HG02981 (cell line): ENCODE data around the gene ITGA7.

Experiments
- ATAC-seq: cut with Tn5 transposase; IDR thresholded peaks from one replicate; pipeline ENCODE4 v1.9.1; 2021; ENCODE audit warnings: mild to moderate bottlenecking, moderate library complexity; ENCODE audit not compliant: unreplicated experiment

The ITGA7 gene

GRCh38 chr12:55702861-55703260 is 4.8 kb downstream of the ITGA7 start:
- no peak for ATAC-seq

DNA sequence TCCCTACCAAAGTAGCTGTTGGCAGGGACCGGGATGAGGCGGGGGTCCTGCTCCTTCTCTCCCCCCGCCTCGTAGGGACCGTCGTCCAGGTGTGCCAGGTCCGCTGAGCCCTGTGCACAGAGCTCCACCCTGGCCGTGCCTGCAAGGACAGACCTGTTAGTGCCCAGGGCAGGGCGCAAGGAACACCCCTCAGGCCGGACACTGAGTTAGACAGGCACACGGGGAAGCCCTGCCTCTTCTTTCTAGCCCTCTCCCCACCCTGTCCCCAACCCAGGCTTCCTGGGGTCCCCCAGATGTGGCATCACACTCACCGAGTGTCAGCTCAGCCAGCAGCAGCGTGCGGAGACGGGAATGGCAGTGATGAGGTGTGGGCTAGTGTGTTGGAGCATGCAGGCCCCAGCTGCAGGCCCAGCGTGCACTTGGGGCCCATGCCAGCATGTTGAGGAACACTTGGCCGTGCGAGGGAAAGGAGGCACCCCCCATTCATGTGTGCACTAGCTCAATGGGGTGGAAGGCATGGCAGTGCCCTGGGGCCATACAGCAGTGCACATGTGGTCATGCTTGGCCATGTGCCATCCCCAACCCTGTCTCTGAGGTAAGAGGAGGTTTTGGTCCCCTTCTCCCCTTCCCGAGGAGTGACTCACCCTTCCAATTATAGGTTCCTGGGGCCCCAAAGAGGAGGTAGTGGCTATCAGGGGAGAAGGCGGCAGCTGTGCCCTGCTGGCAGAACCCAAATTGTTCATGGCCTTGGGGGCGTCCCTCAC is 7.3 kb downstream of the ITGA7 start:
- no peak for ATAC-seq

- ATAC-seq: no peak
These were observed 8.1 kb downstream of the ITGA7 start for GRCh38 chr12:55699471-55700055.

GRCh38 chr12:55698965-55699364 is 8.7 kb downstream of the ITGA7 start:
- no peak for ATAC-seq

GRCh38 chr12:55698241-55698955 is 9.3 kb downstream of the ITGA7 start:
- no peak for ATAC-seq

GRCh38 chr12:55697686-55698085 is 10.0 kb downstream of the ITGA7 start:
- ATAC-seq: no peak

GRCh38 chr12:55696796-55697462 is 10.8 kb downstream of the ITGA7 start:
- ATAC-seq: no peak

DNA sequence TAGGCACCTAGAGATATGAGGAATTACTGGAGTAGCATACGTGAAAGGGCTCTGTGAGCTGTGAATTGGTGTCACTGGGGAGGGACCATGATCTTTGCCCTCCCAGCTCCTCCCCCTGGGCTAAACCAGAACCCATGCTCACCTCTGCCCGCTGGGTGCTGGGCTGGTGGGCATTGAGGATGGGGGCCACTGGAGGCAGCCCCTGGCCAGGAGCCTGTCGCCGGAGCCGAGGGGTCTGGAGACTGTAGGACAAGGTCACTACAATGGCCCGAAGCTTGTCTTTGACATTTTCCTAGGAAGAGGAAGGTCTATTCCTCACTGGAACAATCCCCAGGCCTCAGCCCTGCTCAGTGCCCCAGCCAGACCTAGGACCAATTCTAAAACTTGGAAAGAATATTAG is 11.6 kb downstream of the ITGA7 start:
- ATAC-seq: no peak

- no peak for ATAC-seq
These were observed 12.4 kb downstream of the ITGA7 start for GRCh38 chr12:55695349-55695748.

DNA sequence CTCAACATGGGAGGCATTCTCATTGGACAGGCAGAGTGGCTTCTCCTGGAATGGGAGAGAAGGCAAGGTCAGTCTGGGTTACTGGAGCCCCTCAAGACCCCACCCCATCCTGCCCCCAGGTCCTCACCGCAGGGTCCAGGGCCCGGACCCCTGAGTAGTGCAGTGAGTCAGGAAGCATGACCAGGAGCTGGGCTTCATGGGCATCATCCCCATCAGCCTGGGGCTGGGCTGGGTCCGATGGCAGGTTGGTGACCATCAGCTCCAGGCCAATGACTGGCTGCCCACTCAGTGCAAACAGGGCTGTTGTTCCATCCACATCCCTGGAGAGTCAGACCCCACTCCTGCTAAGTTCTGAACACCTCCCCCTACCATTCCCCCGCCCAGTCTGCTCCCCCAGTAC is 13.1 kb downstream of the ITGA7 start:
- ATAC-seq: no peak

GRCh38 chr12:55694188-55694515 is 13.6 kb downstream of the ITGA7 start:
- no peak for ATAC-seq

DNA sequence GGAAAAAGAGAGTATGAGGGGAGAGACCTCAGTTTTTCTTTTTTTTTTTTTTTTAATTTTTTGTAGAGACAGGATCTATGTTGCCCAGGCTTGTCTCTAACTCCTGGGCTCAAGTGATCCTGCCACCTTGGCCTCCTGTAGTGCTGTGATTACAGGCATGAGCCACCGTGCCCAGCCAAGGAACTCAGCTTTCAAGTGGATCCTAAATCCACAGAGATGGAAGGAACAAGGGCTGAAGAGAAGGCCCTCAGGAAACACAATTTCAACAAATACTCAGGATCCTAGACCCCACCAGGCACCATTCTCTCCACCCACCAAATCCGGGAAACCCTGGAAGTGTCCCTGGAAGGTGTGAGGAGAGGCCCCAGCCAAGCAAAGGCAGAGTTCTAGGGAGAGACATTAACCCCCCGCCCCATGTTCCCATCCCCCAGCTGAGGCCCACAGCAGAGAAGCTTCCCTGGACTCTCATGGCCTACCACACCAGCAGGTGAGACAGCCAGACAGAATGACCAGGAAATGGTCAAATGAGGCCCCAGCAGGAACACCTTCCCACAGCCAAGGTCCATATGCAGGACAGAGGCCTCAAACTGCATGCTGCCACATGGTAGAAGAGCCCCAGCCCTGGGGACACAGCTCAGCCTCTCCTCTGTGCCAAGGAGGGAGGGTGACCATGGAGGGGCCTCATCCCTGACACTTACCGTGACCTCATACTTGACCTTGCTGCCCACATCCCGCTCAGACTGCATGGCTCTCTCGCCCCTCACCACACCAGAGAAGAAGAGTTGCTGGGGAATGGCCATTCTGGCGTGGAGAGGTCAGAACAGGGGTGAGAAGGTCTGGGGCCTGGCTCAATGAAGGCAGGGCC is 14.1 kb downstream of the ITGA7 start:
- no peak for ATAC-seq

DNA sequence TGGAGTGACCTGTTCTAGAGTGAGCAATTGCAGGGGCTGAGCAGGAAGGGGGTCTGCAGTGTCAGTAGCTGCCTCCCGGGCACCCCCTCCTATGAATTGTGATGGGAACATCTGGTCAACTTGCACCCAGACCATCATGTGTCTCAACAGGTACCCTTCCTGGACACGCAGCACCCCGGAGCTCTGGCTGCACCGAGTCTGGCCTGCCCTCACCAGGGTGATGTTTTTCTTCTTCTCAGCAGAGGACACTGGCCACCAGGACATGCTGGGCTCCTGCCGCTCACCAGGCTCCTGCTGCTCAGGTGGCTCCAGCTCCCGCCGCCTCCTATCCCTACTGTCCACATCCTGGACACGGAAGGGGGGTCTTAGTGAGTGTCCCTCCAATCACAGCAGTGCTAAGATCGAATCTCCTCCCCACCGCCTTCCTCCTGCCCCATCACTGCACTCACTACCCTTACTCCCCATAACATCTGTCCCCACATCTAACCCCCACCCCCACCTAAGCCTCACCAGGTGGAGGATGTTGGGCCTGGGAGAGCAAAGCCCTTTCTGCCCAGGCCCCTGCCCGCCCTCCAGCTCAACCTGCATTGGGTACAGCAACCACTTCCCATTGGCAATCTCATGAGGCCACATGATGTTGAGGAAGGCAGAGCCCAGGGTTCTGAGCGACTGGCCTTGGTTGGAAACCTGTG is 14.9 kb downstream of the ITGA7 start:
- no peak for ATAC-seq

GRCh38 chr12:55688716-55689655 is 18.7 kb downstream of the ITGA7 start:
- ATAC-seq: no peak

DNA sequence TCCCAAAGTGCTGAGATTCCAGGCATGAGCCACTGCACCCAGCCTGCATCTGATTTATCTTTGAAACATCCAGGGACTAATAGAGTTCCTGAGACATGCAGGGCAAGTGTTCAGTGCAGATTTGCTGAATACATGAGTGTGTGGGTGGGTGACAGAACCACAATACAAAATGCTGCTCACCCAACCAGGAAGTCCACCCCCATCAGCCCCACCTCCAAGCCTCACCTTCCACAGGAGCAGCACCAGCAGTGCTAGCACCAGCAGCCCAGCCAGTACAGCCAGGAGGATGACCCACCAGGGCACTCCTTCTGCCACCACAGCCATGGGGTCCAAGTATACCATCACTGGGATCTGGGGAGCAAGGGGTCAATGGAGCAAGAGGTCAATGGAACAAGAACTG is 20.0 kb downstream of the ITGA7 start:
- no peak for ATAC-seq

DNA sequence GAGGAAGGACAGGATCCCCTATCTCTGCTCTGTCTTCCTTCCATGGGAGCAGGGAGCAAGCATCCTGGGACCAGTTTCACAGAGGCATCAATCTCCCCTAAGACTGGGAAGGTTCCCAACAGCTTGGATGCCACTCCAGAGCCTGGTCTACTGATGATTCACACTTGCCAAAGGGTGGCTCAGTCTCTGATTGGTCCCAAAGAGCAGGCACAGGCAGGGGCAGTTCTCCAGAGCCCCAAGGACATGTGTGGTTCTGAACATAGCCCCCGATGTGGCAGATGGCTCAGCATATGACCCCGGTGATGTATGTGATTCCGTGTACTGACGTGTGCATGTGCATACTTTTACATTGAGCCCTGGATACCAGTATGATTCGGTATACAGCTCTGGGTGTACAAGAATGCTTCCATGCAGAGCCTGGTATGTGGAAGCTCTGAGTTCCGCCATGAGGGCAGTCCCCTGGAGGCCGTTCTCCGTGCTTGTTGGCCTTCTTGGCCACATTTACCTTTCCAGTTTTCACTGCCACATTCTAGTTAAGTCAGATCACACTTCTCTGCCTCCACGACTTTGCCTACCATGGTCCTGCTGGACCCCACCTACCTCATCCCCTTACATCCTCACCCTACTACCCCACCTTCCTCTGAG is 21.2 kb downstream of the ITGA7 start:
- no peak for ATAC-seq

DNA sequence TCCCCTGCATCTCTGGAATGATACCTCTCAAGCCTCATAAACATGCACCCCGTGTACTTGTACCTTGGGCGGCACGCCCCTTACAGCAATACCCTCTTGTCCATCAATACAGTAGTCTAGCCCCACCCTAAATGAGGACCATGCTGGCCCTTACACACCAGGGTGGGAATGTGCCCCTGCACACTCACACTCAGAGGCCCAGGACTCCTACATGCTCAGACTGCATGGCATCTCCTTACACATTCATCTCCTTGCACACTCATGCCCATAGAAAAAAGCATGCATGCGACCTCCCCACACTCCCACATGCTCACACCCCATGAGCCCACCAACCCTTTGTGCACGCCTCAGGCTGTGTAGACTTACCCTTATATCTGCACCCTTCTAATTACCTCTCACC is 22.0 kb downstream of the ITGA7 start:
- no peak for ATAC-seq

- no peak for ATAC-seq
These were observed 22.8 kb downstream of the ITGA7 start for GRCh38 chr12:55684761-55685370.
